ENCODE results near the gene TUBGCP6. TPM values are rescaled to one million over a fixed set of nuclear protein-coding genes. Genes with fewer than 3 reads are reported as not detected.
A peak's percentile ranks its signal among the peaks of the same experiment; 100 is the strongest.

Gene TUBGCP6
- total RNA-seq, 4 donors from 2014 or later = 18.7 to 27.4 (median 19.2) TPM

DNA sequence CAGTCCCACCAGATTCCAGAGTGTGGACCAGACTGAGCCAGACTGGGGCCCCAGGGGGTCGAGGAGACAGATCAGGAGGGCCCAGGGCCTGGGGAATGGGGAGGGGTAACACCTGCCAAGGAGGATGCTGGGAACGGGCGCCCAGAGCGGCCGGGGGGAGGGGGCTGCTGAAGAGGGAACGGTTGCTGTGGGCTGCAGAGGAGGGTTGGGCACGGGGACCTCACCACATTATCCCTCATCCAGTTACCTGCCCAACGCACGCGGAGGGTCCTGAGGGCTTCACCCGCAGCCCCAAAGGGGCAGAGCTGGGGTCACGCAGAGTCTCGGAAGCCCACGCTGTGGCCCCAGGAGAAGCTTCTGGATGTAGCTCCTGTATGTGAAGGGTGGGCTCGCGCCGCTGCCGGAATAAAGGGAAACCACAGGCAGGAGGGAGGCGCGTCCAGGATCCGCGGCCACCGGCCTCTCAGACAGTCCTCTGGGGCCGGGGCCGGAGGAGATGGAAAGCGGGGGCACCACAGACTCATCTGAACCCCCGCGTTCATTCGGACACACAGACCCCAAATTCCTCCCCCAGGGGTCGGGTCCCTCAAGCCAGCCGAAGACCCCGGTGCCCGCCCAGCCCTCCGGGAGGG, 44.9 kb downstream of the TUBGCP6 start:
- intact Hi-C loops (cut with DNase I; ENCODE audit: low total_unique reads) = loop anchor here (1.0 to 10.0 kb wide), 2 partner anchors 15 to 265 kb away; partner anchors contain the start of gene TRABD
- DNase-seq (no peak), ATAC-seq (no peak)
- TF ChIP-seq CTCF (IDR thresholded peaks at IDR 0.05 in 4 of 5, conservative IDR thresholded peaks at IDR 0.05 in 1 of 5) (no peak), POLR2A (IDR thresholded peaks at IDR 0.05) (no peak)
- in situ Hi-C loops (cut with MboI; ENCODE audit: low sequenced_read_pairs in 4 of 4) = loop anchor here in 1 of 4 donors (10.0 kb wide), 1 partner anchor 265 kb away; no protein-coding TSS in a partner anchor
- no peaks in the 10 kb centered on the region for H3K27me3 ChIP-seq
- H3K9me3 ChIP-seq = no peaks in the 10 kb centered on the region
- peak overlapping the region; percentile 60 to 91 (median 74) for H3K4me3 ChIP-seq
- H3K4me1 ChIP-seq = peaks cover 23 to 25% of the 10 kb centered on the region in 2 donors
- peaks cover 0 to 24% of the 10 kb centered on the region in 2 donors for H3K36me3 ChIP-seq
- peak overlapping the region; percentile 70 to 89 (median 81) for H3K27ac ChIP-seq

DNA sequence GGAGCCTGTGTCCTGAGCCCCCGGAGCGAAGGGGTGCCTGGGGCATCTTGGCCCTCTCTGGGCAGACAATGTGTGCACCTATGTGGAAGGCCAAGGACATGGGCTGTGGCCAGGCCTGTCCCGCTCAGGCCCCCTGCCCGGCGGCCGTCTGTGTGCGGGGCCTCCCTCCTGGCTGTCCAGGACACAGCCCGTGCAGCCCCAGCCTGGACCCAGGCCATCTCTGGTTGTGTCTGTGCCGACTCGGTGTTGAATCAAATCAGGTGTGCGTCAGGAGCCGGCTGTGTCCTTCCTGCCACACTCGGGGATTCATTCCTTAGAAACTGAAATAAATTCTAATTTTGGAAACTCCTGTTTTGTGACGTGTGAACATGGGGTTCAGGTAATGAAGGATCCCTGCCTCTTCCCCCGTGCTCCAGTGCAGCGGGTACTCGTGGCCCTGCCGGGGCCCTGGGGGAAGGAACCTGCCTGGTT, 45.5 kb downstream of the TUBGCP6 start:
- H3K36me3 ChIP-seq = peaks cover 0 to 30% of the 10 kb centered on the region in 2 donors
- DNase-seq = no peak
- peak overlapping the region in 2 of 4 donors; percentile 15 to 73 for H3K27ac ChIP-seq
- no peaks in the 10 kb centered on the region for H3K9me3 ChIP-seq
- in situ Hi-C loops (cut with MboI; ENCODE audit: low sequenced_read_pairs in 4 of 4) = no loop called here
- intact Hi-C loops (cut with DNase I; ENCODE audit: low total_unique reads) = no loop called here
- H3K4me3 ChIP-seq = no peak overlapping the region
- no peak for ATAC-seq
- H3K4me1 ChIP-seq = peaks cover 18 to 20% of the 10 kb centered on the region in 2 donors
- no peaks in the 10 kb centered on the region for H3K27me3 ChIP-seq
- TF ChIP-seq CTCF (IDR thresholded peaks at IDR 0.05 in 4 of 5, conservative IDR thresholded peaks at IDR 0.05 in 1 of 5) (no peak), POLR2A (IDR thresholded peaks at IDR 0.05) (no peak)

GRCh38 chr22:50198624-50199017, 46.2 kb downstream of the TUBGCP6 start:
- Histone ChIP-seq H3K4me3 (no peak overlapping the region), H3K9me3 (no peaks in the 10 kb centered on the region), H3K27me3 (no peaks in the 10 kb centered on the region), H3K36me3 (peaks cover 0 to 37% of the 10 kb centered on the region in 2 donors), H3K27ac (no peak overlapping the region), H3K4me1 (peaks cover 18 to 20% of the 10 kb centered on the region in 2 donors)
- TF ChIP-seq CTCF (IDR thresholded peaks at IDR 0.05 in 4 of 5, conservative IDR thresholded peaks at IDR 0.05 in 1 of 5) = no peak
- TF ChIP-seq POLR2A (IDR thresholded peaks at IDR 0.05) = no peak
- in situ Hi-C loops (cut with MboI; ENCODE audit: low sequenced_read_pairs in 4 of 4) (no loop called here), intact Hi-C loops (cut with DNase I; ENCODE audit: low total_unique reads) (no loop called here)
- ATAC-seq (no peak), DNase-seq (no peak)

- intact Hi-C loops (cut with DNase I; ENCODE audit: low total_unique reads) = no loop called here
Measured at GRCh38 chr22:50197856-50198623, 46.8 kb downstream of the TUBGCP6 start.

More at GRCh38 chr22:50197856-50198623, 46.8 kb downstream of the TUBGCP6 start:
- in situ Hi-C loops (cut with MboI; ENCODE audit: low sequenced_read_pairs in 4 of 4) = no loop called here
- TF ChIP-seq CTCF (IDR thresholded peaks at IDR 0.05 in 4 of 5, conservative IDR thresholded peaks at IDR 0.05 in 1 of 5) (no peak), POLR2A (IDR thresholded peaks at IDR 0.05) (no peak)
- ATAC-seq (no peak), DNase-seq (no peak)
- Histone ChIP-seq H3K4me3 (no peak overlapping the region), H3K27ac (no peak overlapping the region), H3K9me3 (no peaks in the 10 kb centered on the region), H3K4me1 (peaks cover 18 to 20% of the 10 kb centered on the region in 2 donors), H3K27me3 (no peaks in the 10 kb centered on the region), H3K36me3 (peaks cover 0 to 42% of the 10 kb centered on the region in 2 donors)

Data from gastrocnemius medialis (tissue), 4 donors.